ENCODE data around the gene GNB1.

GRCh38 chr1:1879942-1880341, 10.9 kb downstream of the GNB1 start:
- TF ChIP-seq CTCF (IDR thresholded peaks at IDR 0.05; ENCODE audit: low read depth, low read length, poor library complexity, severe bottlenecking) (no peak), EZH2phosphoT487 (IDR thresholded peaks at IDR 0.05; ENCODE audit: borderline replicate concordance, low read length) (no peak)

Data from DOHH2 (cell line).